Tibial nerve (tissue), 4 donors: Measurements from ENCODE around the gene ARHGAP6.

Experiments
- CTCF ChIP-seq, 5 experiments: fragments of 200-600 bp in 3 of 5; fragments of 450-650 bp in 2 of 5; sonication (generic) in 3 of 5; IDR thresholded peaks; one replicate each; pipeline ENCODE4 v1.5.1; 2016 to 2019; ENCODE audit warnings: antibody characterized with exemption in 5 of 5, mild to moderate bottlenecking in 3 of 5, moderate library complexity in 2 of 5
- EP300 ChIP-seq, 2 donors: sonication (generic); formaldehyde crosslinking; IDR thresholded peaks; one replicate each; pipeline ENCODE4 v1.6.1; 2017; ENCODE audit warnings: antibody characterized with exemption in 2 of 2, mild to moderate bottlenecking in 1 of 2
- POLR2A ChIP-seq, 2 donors: fragments of 450-650 bp; IDR thresholded peaks; one replicate each; pipeline ENCODE4 v1.6.1; 2017; ENCODE audit warnings: antibody characterized with exemption in 2 of 2, mild to moderate bottlenecking in 2 of 2, moderate library complexity in 2 of 2

- TF ChIP-seq CTCF (IDR thresholded peaks at IDR 0.05) (no peak), POLR2A (IDR thresholded peaks at IDR 0.05) (no peak), EP300 (IDR thresholded peaks at IDR 0.05) (no peak)
Measured at GRCh38 chrX:11557120-11557519, 108.6 kb downstream of the ARHGAP6 start.
